GM18508 (cell line): ENCODE data around the gene IL11RA.
A peak's percentile ranks its signal among the peaks of the same experiment; 100 is the strongest.
"Not testable (repeated sequence)": the region's sequence is repeated elsewhere in the genome, so short reads cannot be mapped to it uniquely, and the experiment has no call there.

ENCODE experiments used
- ATAC-seq: cut with Tn5 transposase; IDR thresholded peaks from one replicate; pipeline ENCODE4 v1.9.1; 2021; ENCODE audit warnings: moderate number of reproducible peaks; ENCODE audit not compliant: insufficient read depth, unreplicated experiment

IL11RA gene

DNA sequence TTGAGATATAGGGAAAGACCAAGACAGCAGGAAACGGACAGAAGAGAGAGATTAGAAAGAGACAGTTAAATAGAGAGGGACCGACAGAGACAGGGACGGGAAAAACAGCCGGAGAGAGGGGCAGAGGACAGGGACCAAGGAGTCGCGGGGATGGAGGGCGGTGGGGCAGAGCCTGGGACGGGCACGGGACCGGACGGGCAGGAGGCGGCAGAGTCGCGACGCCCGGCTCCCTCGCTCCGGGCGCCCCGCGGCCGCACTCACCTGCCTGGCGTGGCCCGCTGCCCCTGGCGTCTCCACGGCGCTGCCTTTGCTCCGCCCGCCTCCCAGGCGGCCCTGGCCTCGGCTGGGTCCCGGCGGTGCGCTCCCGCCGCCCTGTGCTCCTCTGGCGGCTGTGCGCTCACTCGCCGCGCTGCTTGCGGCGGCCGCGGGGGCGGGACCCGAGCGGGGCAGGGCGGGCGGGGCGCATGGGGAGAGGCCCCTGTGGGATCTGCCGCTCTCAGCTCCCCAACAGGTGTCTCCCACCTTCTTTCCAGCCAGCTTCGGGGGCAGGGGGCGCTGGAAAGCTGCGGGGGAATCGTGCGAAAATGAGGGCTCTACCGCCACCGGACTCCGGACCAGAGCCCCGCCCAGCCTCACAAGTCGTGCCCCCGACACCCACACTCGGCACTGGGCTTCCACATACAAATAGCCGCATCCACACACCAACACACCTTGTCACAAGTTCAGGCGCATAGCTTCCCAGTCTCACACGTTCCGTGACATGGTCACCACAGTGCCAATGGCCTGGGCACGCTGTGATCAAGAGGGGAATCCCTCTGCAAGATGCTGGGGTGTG is 23.1 kb upstream of the IL11RA start, which contains the start of gene ARID3C:
Gene ARID3C, minus strand, starts transcription at position 411 of the 835 bp plus-strand sequence. CDS start 1,052 bp downstream, outside the sequence.
- ATAC-seq, result no peak

DNA sequence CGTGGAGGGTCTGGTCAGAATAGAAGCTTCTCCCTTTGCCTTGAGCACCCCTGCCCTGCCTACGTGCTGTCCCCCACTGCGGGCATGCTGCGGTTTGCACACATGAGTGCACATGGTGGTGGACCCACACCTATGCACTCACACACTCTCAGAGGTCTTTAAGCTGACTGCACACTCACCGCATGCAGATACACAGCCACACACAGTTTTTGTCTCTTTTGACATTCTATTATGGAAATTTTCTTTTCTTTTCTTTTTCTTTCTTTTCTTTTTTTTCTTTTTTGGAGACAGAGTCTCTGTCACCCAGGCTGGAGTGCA is 22.5 kb upstream of the IL11RA start:
- ATAC-seq, result no peak

DNA sequence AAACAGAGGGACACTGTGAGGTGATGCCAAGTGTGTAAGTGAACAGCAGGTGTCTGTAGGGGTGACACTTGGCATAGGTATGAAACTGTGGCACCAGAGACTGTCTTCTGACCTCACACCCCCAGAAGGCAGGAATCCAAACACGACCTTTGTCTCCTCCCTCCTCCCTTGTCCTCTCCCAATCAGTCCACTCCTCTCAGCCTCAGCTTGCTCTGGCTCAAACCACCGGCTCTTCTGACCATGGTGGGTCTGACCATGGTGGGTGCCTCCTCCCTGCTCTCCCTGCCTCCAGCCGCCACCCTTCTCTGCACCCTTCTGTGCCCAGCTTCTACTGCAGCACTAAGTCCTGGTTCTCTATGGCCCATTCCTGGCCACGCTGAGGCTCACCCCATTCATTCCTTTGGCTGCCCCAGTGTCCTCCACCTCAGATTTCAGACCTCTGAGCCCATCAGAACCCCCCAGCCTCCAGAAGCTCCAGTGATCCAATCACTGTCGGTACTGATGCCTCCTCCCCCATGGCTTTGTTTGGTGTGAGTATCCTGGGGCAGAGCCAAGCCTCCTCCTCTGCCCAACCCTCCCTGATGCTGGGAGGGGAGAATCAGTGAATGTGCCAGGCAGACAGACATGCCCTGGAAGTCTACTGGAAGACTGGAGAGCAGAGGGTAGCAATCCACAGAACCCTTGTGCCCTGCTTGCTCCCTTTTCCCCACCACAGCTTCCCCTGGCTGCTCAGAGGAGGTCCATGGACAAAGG is 21.4 kb upstream of the IL11RA start:
- no peak for ATAC-seq

DNA sequence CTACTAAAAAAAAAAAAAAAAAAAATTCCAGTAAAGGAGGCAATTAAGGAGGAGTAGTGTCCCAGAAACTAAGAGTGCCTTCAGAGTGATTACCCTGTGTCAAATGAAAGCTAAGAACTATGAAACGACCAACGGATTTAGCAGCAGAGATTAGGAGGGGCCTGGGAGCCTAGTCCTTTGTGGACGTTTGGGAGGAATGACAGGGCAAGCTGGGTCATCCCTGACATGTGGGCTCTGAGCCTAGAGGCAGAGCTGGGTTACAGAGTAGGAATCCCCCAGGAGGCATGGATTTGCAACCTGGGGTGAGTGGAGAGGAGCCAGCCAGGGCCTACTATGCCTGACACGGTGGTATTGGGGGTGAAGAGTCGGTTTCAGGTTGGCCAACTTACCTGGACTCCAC is 18.8 kb upstream of the IL11RA start:
- no peak for ATAC-seq

DNA sequence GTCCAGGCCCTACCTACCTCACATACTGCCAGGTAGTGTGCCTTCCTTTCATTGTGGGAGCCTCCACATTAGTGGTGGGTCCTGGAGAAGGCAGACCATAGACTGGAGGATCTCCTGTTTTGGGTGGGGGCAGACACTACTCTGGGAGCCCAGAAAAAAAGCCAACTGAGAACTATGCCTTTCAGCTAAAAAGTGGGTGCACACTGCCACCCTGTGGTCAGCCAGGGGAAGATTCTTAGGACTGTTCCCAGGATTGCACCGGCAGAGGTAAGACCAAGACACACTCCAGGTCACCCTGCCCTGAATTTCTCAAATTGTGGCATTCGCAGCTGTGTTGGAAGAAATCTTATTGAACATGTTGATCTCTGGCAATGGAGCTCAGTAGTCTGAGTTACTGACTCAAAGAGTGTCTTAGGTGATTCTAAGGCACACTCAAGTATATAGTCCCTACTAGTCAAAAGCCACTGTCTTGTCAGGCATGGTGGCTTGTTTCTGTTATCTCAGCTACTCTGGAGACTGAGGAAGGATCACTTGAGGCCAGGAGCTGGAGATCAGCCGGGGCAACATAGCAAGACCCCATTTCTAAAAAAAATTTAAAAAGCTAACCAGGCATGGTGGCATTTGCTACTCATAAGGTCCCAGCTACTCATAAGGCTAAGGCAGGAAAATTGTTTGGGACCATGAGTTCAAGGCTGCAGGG is 18.0 kb upstream of the IL11RA start:
- ATAC-seq, result no peak

DNA sequence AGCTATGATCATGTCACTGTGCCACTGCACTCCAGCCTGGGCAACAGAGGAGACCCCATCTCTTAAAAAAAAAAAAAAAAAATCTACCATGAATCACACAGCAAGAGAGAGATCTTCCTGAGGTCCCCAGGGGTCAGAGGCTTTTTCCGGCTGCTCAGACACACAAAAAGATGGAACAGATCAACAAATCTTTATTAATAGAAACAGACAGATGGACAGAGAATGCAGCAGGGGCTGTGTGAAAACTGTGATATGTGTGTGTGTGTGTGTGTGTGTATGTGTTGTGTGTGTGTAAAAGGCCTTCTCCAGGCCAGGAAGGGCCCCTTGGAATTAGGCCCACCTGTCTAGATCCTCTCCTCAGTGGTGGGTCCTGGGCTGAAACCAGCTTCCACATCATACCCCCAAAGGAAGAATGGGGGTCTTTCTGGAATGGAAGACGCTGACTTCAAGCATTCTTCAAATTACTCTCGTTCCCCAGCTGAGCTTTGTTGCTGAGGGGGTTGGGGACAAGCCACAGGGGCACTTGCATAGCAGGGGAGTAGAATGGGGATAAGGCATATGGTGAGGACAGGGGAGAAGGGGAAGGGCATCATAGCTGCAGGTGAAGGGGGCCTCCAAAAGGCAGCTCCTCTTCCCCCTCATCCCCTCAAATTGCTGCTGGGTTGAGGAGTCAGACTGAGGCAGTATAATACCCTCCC is 17.3 kb upstream of the IL11RA start:
- ATAC-seq, result no peak

DNA sequence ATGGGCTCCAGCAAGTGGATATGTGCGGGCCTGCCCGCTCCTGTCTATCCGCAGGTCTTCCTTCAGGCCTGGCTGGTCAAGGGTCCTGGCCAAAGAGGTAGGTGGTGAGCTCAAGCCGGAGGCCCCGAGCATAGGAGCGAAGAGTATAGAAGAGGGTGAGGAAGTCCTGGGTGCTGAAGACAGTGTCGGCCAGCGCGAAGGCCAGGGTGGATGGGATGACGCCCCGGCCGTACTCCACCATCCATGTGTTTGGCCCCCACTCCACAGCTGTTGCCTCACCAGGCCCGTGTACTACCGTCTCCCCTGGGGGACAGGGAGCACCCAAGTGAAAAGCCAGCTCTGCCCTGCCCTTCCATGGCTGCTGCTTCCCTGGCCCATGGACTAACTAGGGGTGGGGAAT is 16.4 kb upstream of the IL11RA start:
- ATAC-seq, result no peak

DNA sequence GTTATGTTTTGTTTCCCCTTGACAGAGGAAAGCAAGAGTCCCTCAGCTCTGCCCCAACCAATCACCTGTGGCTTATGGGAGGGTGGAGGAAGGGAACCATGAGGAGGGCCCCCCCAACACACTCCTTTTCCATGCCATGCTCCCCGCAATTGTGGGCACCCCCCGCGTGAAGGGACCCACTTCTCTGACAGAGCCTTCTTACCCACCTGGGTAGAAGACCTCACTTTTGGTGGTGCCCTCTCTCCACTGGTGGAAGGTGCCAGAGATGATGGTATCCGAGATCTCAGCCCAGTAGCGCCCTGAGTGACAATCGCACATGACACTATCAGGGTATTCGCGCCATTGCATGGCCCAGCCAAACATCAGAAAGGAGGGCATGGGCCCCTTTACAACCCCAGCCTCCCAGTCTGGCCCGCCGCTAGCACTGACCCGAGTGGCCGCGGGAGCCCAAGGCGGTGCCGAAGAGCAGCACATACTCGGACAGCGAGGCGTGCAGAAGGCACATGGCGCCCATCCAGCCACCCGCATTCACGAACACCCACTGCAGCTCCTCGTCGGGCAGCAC is 15.1 kb upstream of the IL11RA start:
- no peak for ATAC-seq

DNA sequence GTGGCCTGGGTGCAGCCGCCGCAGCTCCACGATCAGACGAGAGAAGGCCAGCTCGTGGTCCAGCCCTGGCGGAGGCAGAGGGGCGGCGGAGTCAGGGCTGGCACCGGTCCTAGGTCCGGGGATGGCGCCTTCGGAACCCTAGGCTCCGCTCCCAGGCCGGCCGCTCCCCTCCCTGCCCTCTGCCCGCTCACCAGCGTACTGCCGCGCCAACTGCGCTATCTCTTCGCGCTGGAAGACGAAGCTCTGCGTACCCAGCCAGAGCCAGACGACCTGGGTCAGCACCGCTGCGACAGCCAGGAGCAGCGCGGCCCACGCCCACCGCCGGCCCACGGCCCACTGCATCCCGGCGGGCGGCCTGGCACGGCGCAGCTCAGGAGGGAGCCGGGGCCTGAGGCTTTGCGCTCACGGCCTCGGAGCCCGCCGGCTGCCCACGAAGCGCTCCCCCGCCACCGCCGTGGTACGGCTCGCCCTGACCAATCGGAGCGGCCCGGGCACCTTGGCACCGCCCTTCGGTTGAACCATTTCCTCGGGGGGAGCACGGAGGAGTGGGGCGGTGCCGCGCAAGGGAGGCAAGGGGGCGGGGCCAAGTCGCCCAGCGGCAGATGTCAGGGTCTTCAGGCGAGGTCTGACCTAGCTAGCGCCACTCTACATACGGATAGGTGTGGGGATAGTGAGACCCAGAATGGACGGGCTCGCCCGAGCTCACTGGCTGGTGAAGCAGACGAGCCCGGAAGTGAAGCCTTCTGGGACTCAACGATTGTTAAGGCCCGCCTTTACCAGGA is 14.4 kb upstream of the IL11RA start, which contains the start of gene SIGMAR1:
Gene SIGMAR1, minus strand, starts transcription at position 432 of the 782 bp plus-strand sequence. Its CDS starts 90 bp downstream, at position 342.
- peak; percentile 60 for ATAC-seq

DNA sequence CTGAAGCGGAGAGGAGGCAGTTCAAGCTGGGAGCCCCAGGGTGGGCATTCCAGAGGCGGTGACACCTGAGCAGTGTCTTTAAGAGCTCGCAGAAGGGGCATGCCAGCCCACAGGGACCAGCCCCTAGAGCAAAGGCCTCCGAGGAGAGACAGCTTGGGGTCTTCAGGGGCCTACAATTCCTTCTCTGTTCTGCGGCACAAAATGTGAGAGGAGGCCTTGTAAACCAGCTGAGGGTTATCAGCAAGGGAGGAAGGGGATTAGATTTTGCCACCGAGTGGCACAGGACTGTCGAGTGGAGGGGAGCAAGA is 13.9 kb upstream of the IL11RA start:
- ATAC-seq, result no peak

DNA sequence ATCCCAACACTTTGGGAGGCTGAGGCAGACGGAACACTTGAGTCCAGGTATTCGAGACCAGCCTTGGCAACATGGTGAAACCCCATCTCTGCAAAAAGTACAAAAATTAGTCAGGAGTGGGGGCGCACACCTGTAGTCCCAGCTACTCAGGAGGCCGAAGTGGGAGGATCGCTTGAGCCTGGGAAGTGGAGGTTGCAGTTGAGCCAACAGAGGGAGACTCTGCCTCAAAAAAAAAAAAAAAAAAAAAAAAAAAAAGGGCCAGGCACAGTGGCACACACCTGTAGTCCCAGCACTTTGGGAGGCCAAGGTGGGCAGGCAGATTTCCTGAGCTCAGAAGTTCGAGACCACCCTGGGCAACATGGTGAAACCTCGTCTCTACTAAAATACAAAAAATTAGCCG is 12.7 kb upstream of the IL11RA start:
- not testable (repeated sequence) for ATAC-seq

DNA sequence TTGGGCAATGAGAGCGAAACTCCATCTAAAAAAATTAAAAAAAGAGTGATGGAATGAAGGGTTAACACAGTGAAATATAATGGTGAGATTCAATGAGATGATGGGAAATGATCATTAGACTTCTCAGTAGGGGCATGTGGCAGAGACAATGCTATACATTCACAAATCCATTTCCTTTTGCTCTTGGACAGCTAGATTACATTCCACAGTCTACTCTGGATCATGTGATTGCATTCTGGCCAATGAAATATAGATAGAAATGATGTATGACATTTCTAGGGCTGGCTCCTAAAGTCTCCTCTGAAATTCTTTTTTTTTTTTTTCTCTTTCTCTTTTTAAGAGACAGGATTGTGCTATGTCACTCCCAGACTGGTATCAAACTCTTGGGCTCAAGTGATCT is 9.3 kb upstream of the IL11RA start:
- no peak for ATAC-seq

DNA sequence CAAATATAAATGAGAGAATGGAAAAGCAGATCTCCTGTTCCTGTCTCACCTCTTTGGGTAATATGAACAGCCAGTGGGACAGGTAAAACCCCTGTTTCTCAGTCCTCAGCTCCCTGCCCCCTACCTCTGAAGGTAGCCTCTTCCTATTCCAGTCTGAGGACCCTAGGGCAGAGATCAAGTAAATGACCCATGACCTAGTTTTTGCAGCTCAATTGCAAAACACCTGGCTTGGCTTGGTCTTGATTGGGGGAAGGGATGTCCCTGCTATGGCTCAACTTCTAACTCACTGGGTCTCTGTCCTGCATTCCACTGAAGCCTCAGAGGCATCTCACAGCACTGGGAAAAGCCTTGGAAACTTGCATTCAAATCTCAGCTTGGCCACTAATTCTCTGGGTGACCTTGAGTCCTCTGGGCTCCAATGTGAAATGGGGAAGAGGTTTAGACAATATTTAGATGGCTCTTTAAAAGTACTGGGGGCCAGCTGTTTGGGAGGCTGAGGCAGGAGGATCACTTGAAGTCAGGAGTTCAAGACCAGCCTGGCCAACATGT is 7.1 kb upstream of the IL11RA start:
- no peak for ATAC-seq

DNA sequence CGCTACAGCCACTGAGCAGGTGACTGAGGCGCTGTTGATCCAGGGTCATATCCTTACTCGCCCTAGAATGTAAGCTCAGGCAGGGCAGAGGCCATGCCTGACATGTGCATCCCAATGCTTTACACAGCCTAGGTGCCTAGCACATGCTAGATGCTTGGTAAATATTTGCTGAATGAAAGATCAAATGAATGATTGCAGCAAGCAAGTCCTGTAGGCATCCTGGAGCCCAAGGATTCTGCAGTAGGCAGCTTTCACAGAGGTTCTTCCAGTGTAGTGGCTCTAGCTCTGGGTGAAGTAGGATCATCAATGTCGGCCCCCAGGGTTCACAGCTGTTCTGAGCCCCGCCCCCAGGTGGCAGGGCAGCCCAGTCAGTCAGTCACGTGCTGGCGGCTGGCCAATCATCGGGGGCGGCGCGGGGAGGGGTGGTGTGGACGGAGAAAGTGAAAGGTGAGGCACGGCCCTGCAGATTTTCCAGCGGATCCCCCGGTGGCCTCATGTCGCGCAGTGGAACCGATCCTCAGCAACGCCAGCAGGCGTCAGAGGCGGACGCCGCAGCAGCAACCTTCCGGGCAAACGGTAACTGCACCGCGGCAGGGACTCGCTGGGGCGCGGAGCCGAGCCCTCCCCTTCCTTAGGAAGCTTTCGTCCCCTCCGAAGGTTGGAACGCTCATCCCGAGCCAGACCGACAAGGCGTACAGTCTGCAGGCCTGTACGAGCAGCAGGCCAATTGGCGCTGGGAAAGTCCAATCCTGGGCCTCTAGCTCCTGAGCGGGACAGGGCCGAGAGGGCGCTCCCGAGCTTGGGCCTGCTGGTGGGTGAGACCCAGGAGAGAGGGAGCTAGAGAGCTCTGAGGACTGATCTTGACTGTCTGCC is 5.5 kb upstream of the IL11RA start, which contains the start of gene GALT:
Gene GALT, plus strand, starts transcription at position 465 of the 873 bp plus-strand sequence. Its CDS starts 30 bp downstream, at position 495.
- ATAC-seq, result peak; percentile 59

DNA sequence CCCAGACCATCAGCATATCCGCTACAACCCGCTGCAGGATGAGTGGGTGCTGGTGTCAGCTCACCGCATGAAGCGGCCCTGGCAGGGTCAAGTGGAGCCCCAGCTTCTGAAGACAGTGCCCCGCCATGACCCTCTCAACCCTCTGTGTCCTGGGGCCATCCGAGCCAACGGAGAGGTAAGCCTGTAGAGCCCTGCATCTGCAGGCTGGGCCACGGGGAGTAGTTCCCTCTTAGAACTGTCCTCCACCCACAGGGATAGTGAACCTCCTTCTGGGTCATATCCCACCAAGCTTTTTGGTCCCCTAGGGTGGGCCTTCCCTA is 4.9 kb upstream of the IL11RA start:
- ATAC-seq, result peak; percentile 5

DNA sequence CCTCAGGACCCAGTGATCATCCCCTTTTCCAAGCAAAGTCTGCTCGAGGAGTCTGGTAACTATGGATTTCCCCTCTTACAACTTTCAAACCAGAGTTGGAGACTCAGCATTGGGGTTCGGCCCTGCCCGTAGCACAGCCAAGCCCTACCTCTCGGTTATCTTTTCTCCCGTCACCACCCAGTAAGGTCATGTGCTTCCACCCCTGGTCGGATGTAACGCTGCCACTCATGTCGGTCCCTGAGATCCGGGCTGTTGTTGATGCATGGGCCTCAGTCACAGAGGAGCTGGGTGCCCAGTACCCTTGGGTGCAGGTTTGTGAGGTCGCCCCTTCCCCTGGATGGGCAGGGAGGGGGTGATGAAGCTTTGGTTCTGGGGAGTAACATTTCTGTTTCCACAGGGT is 4.3 kb upstream of the IL11RA start:
- ATAC-seq, result no peak

DNA sequence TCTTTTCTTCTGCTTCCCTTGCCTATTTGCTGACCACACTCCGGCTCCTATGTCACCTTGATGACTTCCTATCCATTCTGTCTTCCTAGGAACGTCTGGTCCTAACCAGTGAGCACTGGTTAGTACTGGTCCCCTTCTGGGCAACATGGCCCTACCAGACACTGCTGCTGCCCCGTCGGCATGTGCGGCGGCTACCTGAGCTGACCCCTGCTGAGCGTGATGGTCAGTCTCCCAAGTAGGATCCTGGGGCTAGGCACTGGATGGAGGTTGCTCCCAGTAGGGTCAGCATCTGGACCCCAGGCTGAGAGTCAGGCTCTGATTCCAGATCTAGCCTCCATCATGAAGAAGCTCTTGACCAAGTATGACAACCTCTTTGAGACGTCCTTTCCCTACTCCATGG is 3.3 kb upstream of the IL11RA start:
- no peak for ATAC-seq

DNA sequence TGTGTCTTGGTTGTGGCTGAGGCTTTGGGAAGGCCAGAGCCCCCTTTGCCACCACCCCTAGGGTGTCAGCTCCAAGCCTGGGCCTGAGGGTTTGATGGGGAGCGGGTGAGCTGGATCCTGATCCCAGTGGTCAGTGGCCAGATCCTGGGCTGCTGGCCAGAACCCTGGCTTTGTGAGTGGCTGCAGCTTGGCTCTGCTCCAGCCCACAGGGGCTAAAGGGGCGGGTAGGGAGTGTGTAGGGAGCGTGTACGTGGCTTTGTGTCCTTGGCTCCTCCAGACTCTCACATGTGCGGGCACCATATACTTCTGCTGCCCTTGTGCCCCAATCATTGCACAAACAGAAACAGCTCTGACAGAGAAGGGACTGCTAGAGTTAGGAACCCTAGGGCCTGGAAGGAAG is 1.2 kb upstream of the IL11RA start:
- ATAC-seq, result no peak
